LNCAP (cell line): ENCODE data around the gene KHK.

Source experiments
- CTCF ChIP-seq: fragments of 450-650 bp; IDR thresholded peaks from 2 replicates; pipeline ENCODE4 v1.5.1; 2017; ENCODE audit warnings: mild to moderate bottlenecking

KHK gene

GRCh38 chr2:27092696-27093429, 6.3 kb downstream of the KHK start:
- no peak for TF ChIP-seq CTCF

- no peak for TF ChIP-seq CTCF
Observed at GRCh38 chr2:27093430-27094352, 7.1 kb downstream of the KHK start.

- no peak for TF ChIP-seq CTCF
Observed at GRCh38 chr2:27094353-27094984, 7.9 kb downstream of the KHK start.

- no peak for TF ChIP-seq CTCF
Observed at GRCh38 chr2:27095427-27095744, 8.8 kb downstream of the KHK start.

- TF ChIP-seq CTCF, result no peak
Observed at GRCh38 chr2:27095745-27096651, 9.4 kb downstream of the KHK start.

GRCh38 chr2:27096748-27097297, 10.3 kb downstream of the KHK start:
- no peak for TF ChIP-seq CTCF
